Vagina (tissue), 2 donors: ENCODE results near the gene ADAM29. TPM values are rescaled to one million over a fixed set of nuclear protein-coding genes. Genes with fewer than 3 reads are reported as not detected.
"Not testable (repeated sequence)": the region's sequence is repeated elsewhere in the genome, so short reads cannot be mapped to it uniquely, and the experiment has no call there.

Experiments
- DNase-seq, 2 donors: peaks; one replicate each; pipeline ENCODE4 v3.0.0-alpha.2; 2017; ENCODE audit errors: extremely low spot score in 2 of 2
- H3K27ac ChIP-seq: fragments of 200-600 bp; sonication (generic); one replicate; pipeline ENCODE4 v1.5.1; 2019
- H3K27me3 ChIP-seq: fragments of 200-600 bp; sonication (generic); one replicate; pipeline ENCODE4 v1.5.1; 2019
- H3K36me3 ChIP-seq, 2 donors: fragments of 200-600 bp; sonication (generic); one replicate each; pipeline ENCODE4 v1.5.1; 2017 to 2019
- H3K4me1 ChIP-seq: fragments of 200-600 bp; sonication (generic); one replicate; pipeline ENCODE4 v1.5.1; 2019
- H3K4me3 ChIP-seq, 2 donors: fragments of 200-600 bp; sonication (generic); 1 replicate in 1 of 2; 2 replicates in 1 of 2; pipeline ENCODE4 v1.5.1; 2016 to 2019
- H3K9me3 ChIP-seq: fragments of 200-600 bp; sonication (generic); one replicate; pipeline ENCODE4 v1.5.1; 2019
- POLR2A ChIP-seq, 2 donors: fragments of 450-650 bp; IDR thresholded peaks; one replicate each; pipeline ENCODE4 v1.6.1; 2017; ENCODE audit warnings: antibody characterized with exemption in 2 of 2, mild to moderate bottlenecking in 2 of 2, moderate library complexity in 2 of 2
- POLR2AphosphoS5 ChIP-seq, 2 donors: sonication (generic); formaldehyde crosslinking; IDR thresholded peaks; one replicate each; pipeline ENCODE4 v1.9.0; 2017; ENCODE audit warnings: antibody characterized with exemption in 2 of 2, mild to moderate bottlenecking in 2 of 2, low read depth in 1 of 2; ENCODE audit not compliant: insufficient read depth in 1 of 2
- intact Hi-C: fragments of 100-400 bp; cut with DNase I; formaldehyde crosslinking; loops from one replicate; pipeline ENCODE4 v1.15.1; 2023
- total RNA-seq: library from RNA; depleted of rRNA; stranded (reverse); fragments of >200 nt; gene quantifications from one replicate; pipeline ENCODE4 v1.2.3, GENCODE V29; 2016
- TF ChIP-seq, protein P1 (sequence below), 3 experiments: fragments of 450-650 bp in 2 of 3; fragments of 200-600 bp in 1 of 3; sonication (generic) in 1 of 3; IDR thresholded peaks; one replicate each; pipeline ENCODE4 v1.5.1; 2017 to 2019; ENCODE audit warnings: antibody characterized with exemption in 3 of 3, mild to moderate bottlenecking in 2 of 3, moderate library complexity in 2 of 3

The ADAM29 gene
- total RNA-seq = not detected

DNA sequence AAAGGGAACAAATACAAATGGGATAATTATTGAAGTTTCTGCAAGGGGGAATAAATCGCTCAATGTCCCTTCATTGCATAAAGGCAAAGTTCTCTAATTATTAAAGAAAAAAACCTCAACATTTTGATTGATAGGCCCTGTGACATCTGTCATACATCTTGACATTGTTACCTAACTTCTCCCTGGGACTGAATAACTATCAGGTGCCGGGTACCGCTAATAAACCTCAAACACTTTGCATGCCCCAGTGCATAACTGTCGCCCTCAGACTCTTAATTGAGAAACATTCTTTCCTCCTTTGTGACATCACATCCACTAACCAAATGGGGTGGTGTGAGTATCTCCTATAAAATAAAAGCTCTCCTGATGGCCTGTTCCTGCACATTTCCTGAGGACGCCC is at the start of gene ADAM29:
ADAM29 (plus strand) TSS at position 301 of the 400 bp plus-strand sequence. CDS start 57,168 bp downstream, outside the sequence.
- DNase-seq = no peak
- TF ChIP-seq POLR2A (IDR thresholded peaks at IDR 0.05) (no peak), POLR2AphosphoS5 (IDR thresholded peaks at IDR 0.05; ENCODE audit: insufficient read depth in 1 of 2, low read depth in 1 of 2) (no peak)
- Histone ChIP-seq H3K9me3 (no peaks in the 10 kb centered on the region), H3K36me3 (no peaks in the 10 kb centered on the region), H3K4me3 (no peak within 1 kb of the TSS), H3K27me3 (no peaks in the 10 kb centered on the region), H3K27ac (no peak within 1 kb of the TSS), H3K4me1 (no peaks in the 10 kb centered on the region)
- intact Hi-C loops = no loop called here

DNA sequence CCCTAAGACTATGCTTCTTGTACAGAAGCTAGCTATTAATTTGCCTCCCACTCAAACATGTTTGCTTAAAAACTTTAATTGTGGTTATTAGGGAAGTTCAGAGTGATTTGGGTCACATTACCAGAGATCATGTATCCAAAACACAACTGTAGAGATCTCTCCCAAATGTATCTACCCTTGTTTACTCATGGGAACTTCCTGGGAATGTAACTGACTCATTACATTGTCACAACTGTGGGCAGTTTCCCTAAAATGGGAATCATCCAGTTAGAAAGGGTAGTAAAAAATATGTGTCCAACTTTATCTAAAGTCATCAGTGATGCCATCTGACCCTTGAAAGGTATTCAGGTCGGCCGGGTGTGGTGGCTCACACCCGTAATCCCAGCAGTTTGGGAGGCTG is 48.8 kb upstream of the ADAM29 start:
- Histone ChIP-seq H3K27ac (no peak overlapping the region), H3K4me1 (no peaks in the 10 kb centered on the region), H3K9me3 (no peaks in the 10 kb centered on the region), H3K36me3 (no peaks in the 10 kb centered on the region), H3K27me3 (no peaks in the 10 kb centered on the region), H3K4me3 (no peak overlapping the region)
- TF ChIP-seq POLR2AphosphoS5 (IDR thresholded peaks at IDR 0.05; ENCODE audit: insufficient read depth in 1 of 2, low read depth in 1 of 2) (no peak), POLR2A (IDR thresholded peaks at IDR 0.05) (no peak)
- TF ChIP-seq, protein P1, sequence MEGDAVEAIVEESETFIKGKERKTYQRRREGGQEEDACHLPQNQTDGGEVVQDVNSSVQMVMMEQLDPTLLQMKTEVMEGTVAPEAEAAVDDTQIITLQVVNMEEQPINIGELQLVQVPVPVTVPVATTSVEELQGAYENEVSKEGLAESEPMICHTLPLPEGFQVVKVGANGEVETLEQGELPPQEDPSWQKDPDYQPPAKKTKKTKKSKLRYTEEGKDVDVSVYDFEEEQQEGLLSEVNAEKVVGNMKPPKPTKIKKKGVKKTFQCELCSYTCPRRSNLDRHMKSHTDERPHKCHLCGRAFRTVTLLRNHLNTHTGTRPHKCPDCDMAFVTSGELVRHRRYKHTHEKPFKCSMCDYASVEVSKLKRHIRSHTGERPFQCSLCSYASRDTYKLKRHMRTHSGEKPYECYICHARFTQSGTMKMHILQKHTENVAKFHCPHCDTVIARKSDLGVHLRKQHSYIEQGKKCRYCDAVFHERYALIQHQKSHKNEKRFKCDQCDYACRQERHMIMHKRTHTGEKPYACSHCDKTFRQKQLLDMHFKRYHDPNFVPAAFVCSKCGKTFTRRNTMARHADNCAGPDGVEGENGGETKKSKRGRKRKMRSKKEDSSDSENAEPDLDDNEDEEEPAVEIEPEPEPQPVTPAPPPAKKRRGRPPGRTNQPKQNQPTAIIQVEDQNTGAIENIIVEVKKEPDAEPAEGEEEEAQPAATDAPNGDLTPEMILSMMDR (IDR thresholded peaks at IDR 0.05) = no peak
- intact Hi-C loops = no loop called here
- no peak for DNase-seq

DNA sequence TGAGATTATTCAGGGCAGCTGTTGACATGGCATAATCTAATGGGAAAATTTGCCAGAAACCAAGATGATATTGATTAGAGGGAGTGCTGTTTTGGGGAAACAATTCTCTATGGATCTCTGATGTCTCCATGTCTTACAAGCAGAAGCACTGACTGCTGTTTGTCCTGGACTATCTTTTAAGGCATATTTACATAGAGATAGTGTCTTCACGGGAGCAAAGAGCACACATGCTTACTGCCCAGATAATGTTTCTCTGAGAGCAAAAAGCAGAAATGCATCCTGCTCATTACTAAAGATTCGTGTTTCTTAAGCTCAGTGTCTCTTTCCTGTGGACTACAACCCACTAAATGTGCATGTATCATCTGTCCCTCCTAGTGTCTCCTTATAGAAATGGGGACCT is 47.8 kb upstream of the ADAM29 start:
- Histone ChIP-seq H3K4me3 (no peak overlapping the region), H3K36me3 (no peaks in the 10 kb centered on the region), H3K9me3 (no peaks in the 10 kb centered on the region), H3K27me3 (no peaks in the 10 kb centered on the region), H3K4me1 (no peaks in the 10 kb centered on the region), H3K27ac (no peak overlapping the region)
- TF ChIP-seq, protein P1 (IDR thresholded peaks at IDR 0.05) = no peak
- TF ChIP-seq POLR2AphosphoS5 (IDR thresholded peaks at IDR 0.05; ENCODE audit: insufficient read depth in 1 of 2, low read depth in 1 of 2) = no peak
- no peak for DNase-seq
- intact Hi-C loops = no loop called here

DNA sequence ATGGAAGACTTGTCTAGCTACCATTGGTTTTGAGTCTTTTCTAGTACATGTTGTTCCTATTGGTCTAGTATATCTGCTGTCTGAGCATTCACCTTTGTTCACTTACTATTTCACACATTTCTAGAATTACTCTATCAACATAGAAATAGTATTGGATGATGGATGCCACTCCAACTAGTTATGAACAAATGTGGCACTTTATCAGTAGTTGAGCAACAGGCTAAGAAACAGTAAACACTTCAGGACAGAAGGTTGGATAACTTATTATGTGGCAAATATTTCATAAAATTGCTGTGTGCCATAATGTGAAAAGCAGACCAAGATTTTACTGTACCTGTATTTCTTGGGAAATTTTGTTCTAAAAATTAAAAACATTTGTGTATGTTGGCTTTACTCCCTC is 46.8 kb upstream of the ADAM29 start:
- Histone ChIP-seq H3K27ac (no peak overlapping the region), H3K27me3 (no peaks in the 10 kb centered on the region), H3K9me3 (no peaks in the 10 kb centered on the region), H3K4me1 (no peaks in the 10 kb centered on the region), H3K4me3 (no peak overlapping the region), H3K36me3 (no peaks in the 10 kb centered on the region)
- intact Hi-C loops = no loop called here
- no peak for TF ChIP-seq POLR2A (IDR thresholded peaks at IDR 0.05)
- TF ChIP-seq, protein P1 (IDR thresholded peaks at IDR 0.05) = no peak
- no peak for DNase-seq

DNA sequence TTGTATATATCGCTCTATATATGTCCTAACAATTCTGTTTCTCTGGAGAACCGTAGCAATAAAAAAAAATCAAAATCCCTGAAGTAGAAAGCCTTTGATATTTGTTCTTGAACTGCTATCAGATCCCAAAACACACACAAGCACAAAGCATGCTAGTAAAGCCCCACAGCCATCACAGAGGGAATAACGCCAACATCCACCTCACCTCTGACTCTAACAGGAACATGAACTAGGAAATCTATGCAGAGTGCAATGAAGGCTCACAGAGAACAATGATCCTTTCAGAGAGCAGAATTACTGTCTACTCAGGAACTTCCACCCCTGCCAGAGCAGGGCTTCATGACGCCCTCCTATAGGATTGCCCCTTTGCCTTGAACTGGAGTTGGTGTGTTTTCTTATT is 45.0 kb upstream of the ADAM29 start:
- H3K36me3 ChIP-seq, H3K4me3 ChIP-seq, DNase-seq, H3K27ac ChIP-seq, H3K9me3 ChIP-seq, H3K27me3 ChIP-seq, H3K4me1 ChIP-seq, intact Hi-C loops: not testable (repeated sequence)

DNA sequence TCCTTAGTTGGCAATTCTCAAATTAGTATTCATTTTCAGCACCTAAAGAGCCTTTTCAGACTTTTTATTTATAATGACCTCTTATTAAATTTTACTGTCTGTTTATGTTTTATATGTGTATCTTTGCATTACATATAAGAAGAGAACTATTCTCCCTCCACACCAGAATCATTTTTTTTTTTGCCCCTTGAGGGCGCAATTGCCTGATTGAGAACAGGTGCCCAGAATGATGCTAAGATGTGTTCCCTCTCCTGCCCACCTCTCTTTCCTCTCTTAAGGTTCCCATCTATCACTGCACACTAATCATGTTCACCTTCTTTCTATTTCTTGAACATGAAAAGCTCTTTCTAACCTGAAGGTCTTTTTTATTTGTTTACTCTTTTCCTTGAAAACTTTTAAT is 44.2 kb upstream of the ADAM29 start:
- no peaks in the 10 kb centered on the region for H3K9me3 ChIP-seq

DNA sequence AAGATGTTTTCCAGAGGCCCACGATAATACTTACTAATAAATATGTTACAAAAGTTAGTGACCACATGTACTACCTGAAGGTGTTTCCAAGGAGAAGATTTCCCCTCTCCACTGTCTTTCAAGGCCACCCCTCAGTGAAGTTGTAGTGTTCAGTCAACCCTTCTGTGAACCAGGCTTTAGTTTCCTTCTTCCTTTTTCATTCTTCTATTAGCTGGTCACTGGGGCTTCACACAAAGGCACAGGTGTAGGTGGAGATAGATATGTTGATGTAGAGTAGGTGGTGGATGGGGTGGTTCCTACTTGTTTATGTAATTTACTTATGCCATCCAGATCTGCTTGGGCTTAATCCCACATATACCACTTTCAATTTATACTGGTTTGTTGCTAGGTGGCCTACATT is 43.3 kb upstream of the ADAM29 start:
- TF ChIP-seq POLR2A (IDR thresholded peaks at IDR 0.05) = no peak
- no peak for TF ChIP-seq POLR2AphosphoS5 (IDR thresholded peaks at IDR 0.05; ENCODE audit: insufficient read depth in 1 of 2, low read depth in 1 of 2)
- TF ChIP-seq, protein P1 (IDR thresholded peaks at IDR 0.05) = no peak
- H3K27me3 ChIP-seq = no peaks in the 10 kb centered on the region

More for the DNA sequence above, 44.2 kb upstream of the ADAM29 start:
- no peak for TF ChIP-seq POLR2A (IDR thresholded peaks at IDR 0.05)
- TF ChIP-seq POLR2AphosphoS5 (IDR thresholded peaks at IDR 0.05; ENCODE audit: insufficient read depth in 1 of 2, low read depth in 1 of 2) = no peak
- no peak for DNase-seq
- no peak overlapping the region for H3K4me3 ChIP-seq
- no peak overlapping the region for H3K27ac ChIP-seq
- no peaks in the 10 kb centered on the region for H3K36me3 ChIP-seq
- no peaks in the 10 kb centered on the region for H3K27me3 ChIP-seq
- H3K4me1 ChIP-seq = no peaks in the 10 kb centered on the region
- intact Hi-C loops = no loop called here

More for the DNA sequence above, 43.3 kb upstream of the ADAM29 start:
- Histone ChIP-seq H3K27ac (no peak overlapping the region), H3K36me3 (no peaks in the 10 kb centered on the region), H3K4me3 (no peak overlapping the region), H3K9me3 (no peaks in the 10 kb centered on the region), H3K4me1 (no peaks in the 10 kb centered on the region)
- no peak for DNase-seq
- intact Hi-C loops = no loop called here
